Measurements from ENCODE around the gene SPATA31A3. TPM values are rescaled to one million over a fixed set of nuclear protein-coding genes. Genes with fewer than 3 reads are reported as not detected.
"Not testable (repeated sequence)": the region's sequence is repeated elsewhere in the genome, so short reads cannot be mapped to it uniquely, and the experiment has no call there.

The SPATA31A3 gene
- total RNA-seq = not detected

GRCh38 chr9:66992450-66992849 lies at the start of gene SPATA31A3:
SPATA31A3 (minus strand) TSS chr9:66992550; CDS start chr9:66992521, 29 bp downstream.
- H3K4me1 ChIP-seq; H3K27ac ChIP-seq; H3K9me3 ChIP-seq; intact Hi-C loops (cut with DNase I); H3K36me3 ChIP-seq; H3K4me3 ChIP-seq; H3K27me3 ChIP-seq; DNase-seq: not testable (repeated sequence)
- no CpG with 5 or more reads among the region's 7 CpGs for WGBS, 2 donors

GRCh38 chr9:66952576-66952975 lies 39.8 kb downstream of the SPATA31A3 start:
- H3K4me1 ChIP-seq; H3K36me3 ChIP-seq; H3K27me3 ChIP-seq; H3K9me3 ChIP-seq; DNase-seq; H3K27ac ChIP-seq; H3K4me3 ChIP-seq; intact Hi-C loops (cut with DNase I): not testable (repeated sequence)
- 93 to 97% methylated on average over 8 to 9 of the region's 11 CpGs for WGBS, 2 donors

- H3K4me3 ChIP-seq; H3K4me1 ChIP-seq; H3K27me3 ChIP-seq; intact Hi-C loops (cut with DNase I); H3K9me3 ChIP-seq; H3K27ac ChIP-seq; DNase-seq; H3K36me3 ChIP-seq: not testable (repeated sequence)
- 20 to 25% methylated on average over 3 to 4 of the region's 5 CpGs for WGBS, 2 donors
These were observed 49.8 kb downstream of the SPATA31A3 start for GRCh38 chr9:66942400-66943155.

- intact Hi-C loops (cut with DNase I) = not testable (repeated sequence)
- WGBS, 2 donors = 0 to 44% methylated on average over 1 of the region's 2 CpGs
These were observed 52.2 kb downstream of the SPATA31A3 start for GRCh38 chr9:66939878-66940830.

GRCh38 chr9:66938322-66938721 lies 54.0 kb downstream of the SPATA31A3 start:
- H3K4me3 ChIP-seq; intact Hi-C loops (cut with DNase I); H3K4me1 ChIP-seq; H3K36me3 ChIP-seq; H3K27me3 ChIP-seq; H3K9me3 ChIP-seq; DNase-seq; H3K27ac ChIP-seq: not testable (repeated sequence)
- WGBS, 2 donors = 50 to 70% methylated on average over 5 of the region's 5 CpGs

More at GRCh38 chr9:66939878-66940830, 52.2 kb downstream of the SPATA31A3 start:
- not testable (repeated sequence) for H3K36me3 ChIP-seq, H3K4me1 ChIP-seq, H3K4me3 ChIP-seq, H3K27ac ChIP-seq, DNase-seq, H3K9me3 ChIP-seq, H3K27me3 ChIP-seq

GRCh38 chr9:66937662-66938061 lies 54.7 kb downstream of the SPATA31A3 start:
- DNase-seq; H3K4me3 ChIP-seq; H3K36me3 ChIP-seq; H3K27me3 ChIP-seq; intact Hi-C loops (cut with DNase I); H3K27ac ChIP-seq; H3K4me1 ChIP-seq; H3K9me3 ChIP-seq: not testable (repeated sequence)
- WGBS, 2 donors = 43 to 67% methylated on average over 1 to 2 of the region's 3 CpGs

Small RNA genes within 50 kb of the gene (small RNA-seq; reads per million reads assigned to genes)
- gene AL353770.1 (0 reads per million in 4 donors), gene AL353770.2 (0 reads per million in 4 donors)

Other genes starting within 250 kb of the SPATA31A3 start
- gene ZNF658, start 91.8 kb downstream of the SPATA31A3 start, total RNA-seq = 1 to 10 TPM; 1.8 to 6.9 (median 3.8) TPM